ENCODE results near the gene CDH4. TPM values are rescaled to one million over a fixed set of nuclear protein-coding genes. Genes with fewer than 3 reads are reported as not detected.

The CDH4 gene
- total RNA-seq, 1 experiment from 2014 or later: not detected

DNA sequence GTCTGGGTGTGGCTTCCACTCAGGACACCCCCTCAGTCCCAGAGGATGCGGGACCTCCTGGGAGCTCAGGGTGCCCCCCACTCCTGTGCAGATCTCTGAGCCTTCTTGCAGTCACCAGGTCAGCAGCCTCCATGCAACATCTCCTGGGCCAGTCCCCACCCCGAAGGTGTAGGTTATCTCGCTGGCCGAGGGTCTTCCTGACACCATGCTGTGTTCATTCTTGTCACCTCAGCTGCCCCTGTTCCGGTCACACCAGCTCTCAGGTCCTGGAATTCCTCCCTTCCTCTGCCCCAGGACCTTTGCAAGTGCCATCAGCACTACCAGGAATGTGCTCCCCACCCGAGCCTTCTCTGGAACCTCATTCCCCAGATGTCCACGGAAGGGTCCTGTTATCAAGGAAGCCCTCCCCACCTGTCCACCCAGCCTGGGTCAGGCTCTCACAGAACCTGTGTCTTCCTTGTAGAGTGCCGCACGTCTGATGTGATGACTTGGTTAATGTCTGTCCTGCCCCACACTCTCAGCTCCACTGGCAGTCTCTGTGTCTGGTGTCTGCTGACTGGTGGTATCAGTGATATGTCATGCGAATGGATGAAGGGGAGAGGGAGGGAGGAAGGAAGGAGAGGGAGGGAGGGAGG lies 484.1 kb downstream of the CDH4 start:
- TF ChIP-seq, protein P1, sequence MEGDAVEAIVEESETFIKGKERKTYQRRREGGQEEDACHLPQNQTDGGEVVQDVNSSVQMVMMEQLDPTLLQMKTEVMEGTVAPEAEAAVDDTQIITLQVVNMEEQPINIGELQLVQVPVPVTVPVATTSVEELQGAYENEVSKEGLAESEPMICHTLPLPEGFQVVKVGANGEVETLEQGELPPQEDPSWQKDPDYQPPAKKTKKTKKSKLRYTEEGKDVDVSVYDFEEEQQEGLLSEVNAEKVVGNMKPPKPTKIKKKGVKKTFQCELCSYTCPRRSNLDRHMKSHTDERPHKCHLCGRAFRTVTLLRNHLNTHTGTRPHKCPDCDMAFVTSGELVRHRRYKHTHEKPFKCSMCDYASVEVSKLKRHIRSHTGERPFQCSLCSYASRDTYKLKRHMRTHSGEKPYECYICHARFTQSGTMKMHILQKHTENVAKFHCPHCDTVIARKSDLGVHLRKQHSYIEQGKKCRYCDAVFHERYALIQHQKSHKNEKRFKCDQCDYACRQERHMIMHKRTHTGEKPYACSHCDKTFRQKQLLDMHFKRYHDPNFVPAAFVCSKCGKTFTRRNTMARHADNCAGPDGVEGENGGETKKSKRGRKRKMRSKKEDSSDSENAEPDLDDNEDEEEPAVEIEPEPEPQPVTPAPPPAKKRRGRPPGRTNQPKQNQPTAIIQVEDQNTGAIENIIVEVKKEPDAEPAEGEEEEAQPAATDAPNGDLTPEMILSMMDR (IDR thresholded peaks at IDR 0.05; ENCODE audit: insufficient read depth in 1 of 2, low read depth in 1 of 2, low read length in 1 of 2, severe bottlenecking in 1 of 2, unreplicated experiment in 1 of 2): no peak
- H3K4me3 ChIP-seq (ENCODE audit: low read depth, low read length): no peak overlapping the region
- no peaks in the 10 kb centered on the region for H3K9me3 ChIP-seq
- no peaks in the 10 kb centered on the region for H3K36me3 ChIP-seq (ENCODE audit: control insufficient read depth, insufficient read depth, low read length)
- Mint-ChIP-seq H3K4me3 (ENCODE audit: unreplicated experiment) (no peak overlapping the region), H3K27ac (ENCODE audit: unreplicated experiment) (no peak overlapping the region), H3K27me3 (ENCODE audit: insufficient read depth, unreplicated experiment) (peaks cover 38% of the 10 kb centered on the region), H3K9me3 (ENCODE audit: unreplicated experiment) (no peaks in the 10 kb centered on the region), H3K36me3 (ENCODE audit: insufficient read depth, unreplicated experiment) (no peaks in the 10 kb centered on the region), H3K4me1 (ENCODE audit: low read depth, unreplicated experiment) (no peaks in the 10 kb centered on the region)
- H3K27me3 ChIP-seq (replicated peaks; ENCODE audit: control insufficient read depth, insufficient read depth, low read length): peaks cover 4% of the 10 kb centered on the region
- ChIA-PET POLR2A (no interaction called here), CTCF (no interaction called here)
- intact Hi-C loops (cut with micrococcal nuclease; ENCODE audit: unreplicated experiment): no loop called here
- DNase-seq: no peak
- no TSS peak for BruUV-seq (replicated peaks)
- no peaks in the 10 kb centered on the region for H3K4me1 ChIP-seq

DNA sequence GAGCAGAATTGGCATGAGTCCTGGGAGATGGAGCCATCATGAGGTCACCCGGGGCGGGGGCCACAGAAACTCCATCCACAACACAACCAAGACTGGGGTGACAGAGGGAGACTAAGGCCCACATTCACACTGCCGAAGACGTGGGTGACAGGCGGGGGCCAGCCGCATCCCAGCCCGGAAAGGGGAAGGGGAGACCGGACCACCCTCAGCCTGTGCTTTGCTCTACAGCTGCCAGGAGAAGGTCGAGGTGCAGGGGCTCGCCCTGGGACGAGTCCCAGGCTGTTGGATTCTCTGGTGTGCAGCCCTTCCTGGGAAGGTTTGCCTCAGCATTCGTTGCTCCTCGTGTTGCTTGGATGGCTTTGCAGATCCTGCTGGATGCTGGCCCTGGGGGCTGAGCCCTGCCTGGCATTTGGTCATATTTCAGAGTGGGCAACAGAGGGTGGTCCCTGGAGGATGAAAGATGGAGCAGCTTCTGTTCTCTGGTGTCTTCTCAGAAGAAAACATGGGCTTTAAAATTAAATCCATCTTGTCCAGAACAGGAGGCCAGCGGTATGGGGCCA lies 484.8 kb downstream of the CDH4 start:
- Mint-ChIP-seq H3K4me1 (ENCODE audit: low read depth, unreplicated experiment) (no peaks in the 10 kb centered on the region), H3K27ac (ENCODE audit: unreplicated experiment) (no peak overlapping the region), H3K4me3 (ENCODE audit: unreplicated experiment) (no peak overlapping the region), H3K27me3 (ENCODE audit: insufficient read depth, unreplicated experiment) (peaks cover 35% of the 10 kb centered on the region), H3K9me3 (ENCODE audit: unreplicated experiment) (no peaks in the 10 kb centered on the region), H3K36me3 (ENCODE audit: insufficient read depth, unreplicated experiment) (no peaks in the 10 kb centered on the region)
- H3K4me1 ChIP-seq: no peaks in the 10 kb centered on the region
- ChIA-PET POLR2A (no interaction called here), CTCF (no interaction called here)
- TF ChIP-seq, protein P1 (IDR thresholded peaks at IDR 0.05; ENCODE audit: insufficient read depth in 1 of 2, low read depth in 1 of 2, low read length in 1 of 2, severe bottlenecking in 1 of 2, unreplicated experiment in 1 of 2): no peak
- H3K36me3 ChIP-seq (ENCODE audit: control insufficient read depth, insufficient read depth, low read length): no peaks in the 10 kb centered on the region
- H3K27me3 ChIP-seq (replicated peaks; ENCODE audit: control insufficient read depth, insufficient read depth, low read length): peaks cover 4% of the 10 kb centered on the region
- DNase-seq: no peak
- BruUV-seq (replicated peaks): no TSS peak
- intact Hi-C loops (cut with micrococcal nuclease; ENCODE audit: unreplicated experiment): no loop called here
- H3K9me3 ChIP-seq: no peaks in the 10 kb centered on the region
- no peak overlapping the region for H3K4me3 ChIP-seq (ENCODE audit: low read depth, low read length)

GRCh38 chr20:61737346-61737745 lies 485.3 kb downstream of the CDH4 start:
- Histone ChIP-seq H3K9me3 (no peaks in the 10 kb centered on the region), H3K36me3 (ENCODE audit: control insufficient read depth, insufficient read depth, low read length) (no peaks in the 10 kb centered on the region), H3K27me3 (replicated peaks; ENCODE audit: control insufficient read depth, insufficient read depth, low read length) (peaks cover 4% of the 10 kb centered on the region), H3K4me3 (ENCODE audit: low read depth, low read length) (no peak overlapping the region), H3K4me1 (no peaks in the 10 kb centered on the region)
- no peak overlapping the region for H3K27ac Mint-ChIP-seq (ENCODE audit: unreplicated experiment)
- DNase-seq: no peak
- no TSS peak for BruUV-seq (replicated peaks)
- no peak overlapping the region for H3K4me3 Mint-ChIP-seq (ENCODE audit: unreplicated experiment)
- no peaks in the 10 kb centered on the region for H3K36me3 Mint-ChIP-seq (ENCODE audit: insufficient read depth, unreplicated experiment)
- H3K4me1 Mint-ChIP-seq (ENCODE audit: low read depth, unreplicated experiment): no peaks in the 10 kb centered on the region
- no peaks in the 10 kb centered on the region for H3K9me3 Mint-ChIP-seq (ENCODE audit: unreplicated experiment)
- ChIA-PET POLR2A (no interaction called here), CTCF (no interaction called here)
- TF ChIP-seq, protein P1 (IDR thresholded peaks at IDR 0.05; ENCODE audit: insufficient read depth in 1 of 2, low read depth in 1 of 2, low read length in 1 of 2, severe bottlenecking in 1 of 2, unreplicated experiment in 1 of 2): no peak
- intact Hi-C loops (cut with micrococcal nuclease; ENCODE audit: unreplicated experiment): no loop called here
- H3K27me3 Mint-ChIP-seq (ENCODE audit: insufficient read depth, unreplicated experiment): peaks cover 36% of the 10 kb centered on the region
